Adrenal gland (tissue), 12 donors: ENCODE data around the gene ATF6. TPM values are rescaled to one million over a fixed set of nuclear protein-coding genes. Genes with fewer than 3 reads are reported as not detected.

Source experiments
- DNase-seq, 7 donors: peaks; one replicate each; pipeline ENCODE4 v3.0.0-alpha.2; 2019 to 2020
- H3K27ac ChIP-seq, 5 donors: fragments of 200-600 bp; sonication (generic) in 4 of 5; 1 replicate in 3 of 5; 2 replicates in 2 of 5; pipeline versions ENCODE4 v1.5.1 to v1.8.0; 2016 to 2020; ENCODE audit warnings: mild to moderate bottlenecking in 1 of 5
- H3K27me3 ChIP-seq: fragments of 200-600 bp; 2 replicates; pipeline ENCODE4 v1.8.0; 2021
- H3K36me3 ChIP-seq, 2 donors: fragments of 200-600 bp; replicated peaks in 1 of 2; 1 replicate in 1 of 2; 2 replicates in 1 of 2; pipeline versions ENCODE4 v1.5.1 to v1.8.0; 2018 to 2022
- H3K4me1 ChIP-seq, 2 donors: fragments of 200-600 bp; replicated peaks in 1 of 2; 1 replicate in 1 of 2; 2 replicates in 1 of 2; pipeline versions ENCODE4 v1.5.1 to v1.8.0; 2018 to 2021
- H3K4me3 ChIP-seq, 4 donors: fragments of 200-600 bp; sonication (generic) in 3 of 4; one replicate each; pipeline ENCODE4 v1.5.1; 2016 to 2018
- H3K9me3 ChIP-seq, 3 donors: fragments of 200-600 bp; sonication (generic) in 1 of 3; replicated peaks in 1 of 3; 1 replicate in 2 of 3; 2 replicates in 1 of 3; pipeline versions ENCODE4 v1.5.1 to v1.8.0; 2016 to 2021
- CTCF ChIP-seq, 6 experiments: fragments of 450-650 bp in 4 of 6; fragments of 200-600 bp in 2 of 6; sonication (generic) in 1 of 6; IDR thresholded peaks; 1 replicate in 5 of 6; 2 replicates in 1 of 6; pipeline versions ENCODE4 v1.5.1 to v1.8.0; 2016 to 2021; ENCODE audit warnings: antibody characterized with exemption in 6 of 6, mild to moderate bottlenecking in 2 of 6, moderate library complexity in 1 of 6
- POLR2A ChIP-seq, 2 donors: fragments of 450-650 bp; IDR thresholded peaks; one replicate each; pipeline ENCODE4 v1.6.1; 2017; ENCODE audit warnings: antibody characterized with exemption in 2 of 2, mild to moderate bottlenecking in 2 of 2, moderate library complexity in 1 of 2
- WGBS, 4 donors: extraction: QIAGEN DNeasy Blood & Tissue Kit in 2 of 4; methylation state at CpG; one replicate each; pipeline versions ENCODE4 v1.1.5 to v1.1.7; 2013 to 2017; 5-methylcytosine and 5-hydroxymethylcytosine counted together
- intact Hi-C, 2 donors: fragments of 100-400 bp; cut with DNase I; formaldehyde crosslinking; loops; one replicate each; pipeline versions ENCODE4 v1.14.1 to v1.15.0; 2022 to 2023
- polyA plus RNA-seq, 3 donors: library from polyadenylated mRNA; stranded (reverse); fragments of 200-250 nt in 2 of 3; fragments of 350-450 nt in 1 of 3; fragmentation: Illumina TruSeq in 1 of 3; extraction: RNeasy Lipid Tissue Mini Kit (QIAGEN cat#74804) in 1 of 3; gene quantifications; one replicate each; pipeline ENCODE4 v1.2.3, GENCODE V29; 2013 to 2014
- total RNA-seq, 9 donors: library from RNA; depleted of rRNA in 4 of 9; stranded (reverse); fragments of >200 nt in 4 of 9; fragments of 120-200 nt in 1 of 9; fragmentation: NEBNext Ultra II Directional in 1 of 9; extraction: Animal tissue kit (Norgen Biotek cat#: 25700) in 1 of 9; gene quantifications; one replicate each; pipeline versions ENCODE4 v1.1.0 to v1.2.4, GENCODE V29; 2013 to 2023
- donor health status: healthy with polysubstance abuse.
- donor health status: Bipolar disorder and iron deficiency.
- donor health status: DM: yes; HTN: yes; CAD: no.
- donor health status: DM: no; HTN: no; CAD: no.
- donor health status: DM: no; HTN: no; CAD: no.
- donor health status: DM: yes; HTN: yes; CAD: no.

ATF6 gene
- total and polyA plus RNA-seq, 12 donors, result 3.5 to 34.2 (median 28.0) TPM

- peak overlapping the region in 4 of 5 donors; percentile 6 to 84 (median 55) for H3K27ac ChIP-seq
- 58 to 68% (median 64%) methylated on average over 5 of the region's 5 CpGs for WGBS, 4 donors
Measured at GRCh38 chr1:162003830-162004215, 237.7 kb downstream of the ATF6 start.

GRCh38 chr1:162004441-162004950 is 238.4 kb downstream of the ATF6 start:
- Histone ChIP-seq H3K27ac (peak overlapping the region in 3 of 5 donors; percentile 43 to 84 (median 54)), H3K4me1 (no peaks in the 10 kb centered on the region), H3K4me3 (no peak overlapping the region), H3K36me3 (no peaks in the 10 kb centered on the region), H3K27me3 (no peaks in the 10 kb centered on the region), H3K9me3 (no peaks in the 10 kb centered on the region)
- 78 to 100% (median 84%) methylated on average over 1 to 3 of the region's 3 CpGs for WGBS, 4 donors
- intact Hi-C loops, result no loop called here
- TF ChIP-seq CTCF (IDR thresholded peaks at IDR 0.05) (no peak), POLR2A (IDR thresholded peaks at IDR 0.05) (no peak)
- DNase-seq, result no peak

More at GRCh38 chr1:162003830-162004215, 237.7 kb downstream of the ATF6 start:
- TF ChIP-seq CTCF (IDR thresholded peaks at IDR 0.05) (no peak), POLR2A (IDR thresholded peaks at IDR 0.05) (no peak)
- no peaks in the 10 kb centered on the region for H3K9me3 ChIP-seq
- no peaks in the 10 kb centered on the region for H3K4me1 ChIP-seq
- H3K4me3 ChIP-seq, result no peak overlapping the region
- intact Hi-C loops, result no loop called here
- DNase-seq, result peak; percentile 27 to 73 (median 47)
- no peaks in the 10 kb centered on the region for H3K27me3 ChIP-seq
- no peaks in the 10 kb centered on the region for H3K36me3 ChIP-seq

GRCh38 chr1:162006081-162006480 is 240.0 kb downstream of the ATF6 start:
- 74 to 84% (median 81%) methylated on average over 6 of the region's 6 CpGs for WGBS, 4 donors
- TF ChIP-seq POLR2A (IDR thresholded peaks at IDR 0.05) (no peak), CTCF (IDR thresholded peaks at IDR 0.05) (no peak)
- no peaks in the 10 kb centered on the region for H3K9me3 ChIP-seq
- no peaks in the 10 kb centered on the region for H3K27me3 ChIP-seq
- DNase-seq, result no peak
- H3K36me3 ChIP-seq, result no peaks in the 10 kb centered on the region
- H3K4me3 ChIP-seq, result no peak overlapping the region
- H3K27ac ChIP-seq, result no peak overlapping the region
- no peaks in the 10 kb centered on the region for H3K4me1 ChIP-seq
- intact Hi-C loops, result no loop called here

- intact Hi-C loops, result no loop called here
- TF ChIP-seq CTCF (IDR thresholded peaks at IDR 0.05), result peak in 1 of 6 experiments; percentile 13
- no peak for TF ChIP-seq POLR2A (IDR thresholded peaks at IDR 0.05)
- H3K4me3 ChIP-seq, result no peak overlapping the region
- 90 to 100% (median 96%) methylated on average over 2 to 3 of the region's 3 CpGs for whole genome bisulfite sequencing, 4 donors
- H3K36me3 ChIP-seq, result no peaks in the 10 kb centered on the region
- H3K4me1 ChIP-seq, result no peaks in the 10 kb centered on the region
- no peak for DNase-seq
- no peaks in the 10 kb centered on the region for H3K27me3 ChIP-seq
- H3K27ac ChIP-seq, result peak overlapping the region in 1 of 5 donors; percentile 40
- H3K9me3 ChIP-seq, result no peaks in the 10 kb centered on the region
Measured at GRCh38 chr1:162007466-162007865, 241.3 kb downstream of the ATF6 start.
